Suppressor macrophage (primary cell): ENCODE measurements around the gene PLCB4.
A peak's percentile ranks its signal among the peaks of the same experiment; 100 is the strongest.
"Not testable (repeated sequence)": the region's sequence is repeated elsewhere in the genome, so short reads cannot be mapped to it uniquely, and the experiment has no call there.

ENCODE experiments used
- DNase-seq, 4 experiments: peaks; one replicate each; pipeline ENCODE4 v3.0.0-alpha.2; 2020 to 2022
- total RNA-seq, 17 experiments: gene quantifications; one replicate each; lab custom pipeline; 2026; ENCODE audit warnings: mixed read lengths in 6 of 17, inconsistent platforms in 3 of 17; lab: John Stamatoyannopoulos, UW

PLCB4 gene
- total RNA-seq: 0 to 10.9 (median 0.39) reads per million in 17 experiments

- DNase-seq: peak in 1 of 4 experiments; percentile 6
Observed at GRCh38 chr20:9068841-9069663, at the start of gene PLCB4. Gene PLCB4 (plus strand): TSS chr20:9069087. CDS start chr20:9307815, 238,728 bp downstream.

- no peak for DNase-seq
Observed at GRCh38 chr20:9019833-9020232, 49.1 kb upstream of the PLCB4 start.

GRCh38 chr20:9021216-9021615 is 47.7 kb upstream of the PLCB4 start:
- no peak for DNase-seq

- DNase-seq: no peak
Observed at GRCh38 chr20:9021699-9022098, 47.2 kb upstream of the PLCB4 start.

- no peak for DNase-seq
Observed at GRCh38 chr20:9022376-9022775, 46.5 kb upstream of the PLCB4 start.

GRCh38 chr20:9024606-9025005 is 44.3 kb upstream of the PLCB4 start:
- DNase-seq: no peak

GRCh38 chr20:9025011-9025410 is 43.9 kb upstream of the PLCB4 start:
- DNase-seq: no peak

- no peak for DNase-seq
Observed at GRCh38 chr20:9025643-9026042, 43.2 kb upstream of the PLCB4 start.

- no peak for DNase-seq
Observed at GRCh38 chr20:9027626-9028025, 41.3 kb upstream of the PLCB4 start.

- no peak for DNase-seq
Observed at GRCh38 chr20:9028419-9028818, 40.5 kb upstream of the PLCB4 start.

GRCh38 chr20:9031991-9032390 is 36.9 kb upstream of the PLCB4 start:
- DNase-seq: no peak

GRCh38 chr20:9032758-9033157 is 36.1 kb upstream of the PLCB4 start:
- no peak for DNase-seq

GRCh38 chr20:9035126-9035525 is 33.8 kb upstream of the PLCB4 start:
- DNase-seq: no peak

- no peak for DNase-seq
Observed at GRCh38 chr20:9036593-9036992, 32.3 kb upstream of the PLCB4 start.

- peak in 1 of 4 experiments; percentile 3 for DNase-seq
Observed at GRCh38 chr20:9038791-9039535, 29.9 kb upstream of the PLCB4 start.

GRCh38 chr20:9040863-9041524 is 27.9 kb upstream of the PLCB4 start:
- no peak for DNase-seq

GRCh38 chr20:9043364-9043763 is 25.5 kb upstream of the PLCB4 start:
- no peak for DNase-seq

GRCh38 chr20:9047928-9048327 is 21.0 kb upstream of the PLCB4 start:
- DNase-seq: not testable (repeated sequence)

GRCh38 chr20:9051508-9051907 is 17.4 kb upstream of the PLCB4 start:
- DNase-seq: peak in 3 of 4 experiments; percentile 9 to 32 (median 29)

- DNase-seq: no peak
Observed at GRCh38 chr20:9052136-9052535, 16.8 kb upstream of the PLCB4 start.

- no peak for DNase-seq
Observed at GRCh38 chr20:9053108-9053507, 15.8 kb upstream of the PLCB4 start.

- DNase-seq: no peak
Observed at GRCh38 chr20:9054176-9054575, 14.7 kb upstream of the PLCB4 start.

- no peak for DNase-seq
Observed at GRCh38 chr20:9059931-9060330, 9.0 kb upstream of the PLCB4 start.
